NK-92 treated with Interleukin-12 subunit alpha and Interleukin-12 subunit beta, amount 100 ng/mL, for 24 hours (cell line): Measurements from ENCODE around the gene ANKS1A.

Experiments used
- DNase-seq: peaks from one replicate; lab custom pipeline; 2025; lab: John Stamatoyannopoulos, UW

The ANKS1A gene

DNA sequence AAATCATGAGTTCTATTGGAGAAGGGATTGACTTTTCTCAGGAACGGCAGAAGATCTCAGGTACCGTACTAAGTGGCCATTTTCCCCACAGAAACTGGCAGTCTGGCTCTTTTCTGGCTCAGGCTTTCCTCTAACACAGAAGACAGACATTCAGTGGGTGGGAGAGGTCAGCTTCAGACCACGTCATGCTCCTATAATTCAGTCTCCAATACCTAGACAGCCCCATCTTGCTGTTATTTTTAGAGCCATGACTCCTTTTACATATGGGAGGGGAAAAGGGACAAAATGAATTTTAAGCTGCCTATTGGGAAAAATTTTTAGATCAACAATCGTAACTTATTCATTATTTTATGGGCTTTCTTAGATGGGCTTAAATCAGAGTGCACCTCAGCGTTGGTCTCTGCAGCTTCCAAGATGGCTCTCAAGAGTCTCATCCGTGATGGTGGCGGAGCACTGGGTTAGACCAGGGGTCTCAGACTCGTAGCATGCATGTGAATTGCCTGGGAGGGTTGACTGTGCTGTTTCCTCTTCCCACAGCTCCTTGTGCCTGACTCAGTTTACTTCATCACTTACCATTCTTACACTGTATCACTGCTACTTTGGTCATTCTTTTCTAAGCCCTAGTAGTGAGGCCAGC, 165.2 kb downstream of the ANKS1A start:
- DNase-seq, result no peak

DNA sequence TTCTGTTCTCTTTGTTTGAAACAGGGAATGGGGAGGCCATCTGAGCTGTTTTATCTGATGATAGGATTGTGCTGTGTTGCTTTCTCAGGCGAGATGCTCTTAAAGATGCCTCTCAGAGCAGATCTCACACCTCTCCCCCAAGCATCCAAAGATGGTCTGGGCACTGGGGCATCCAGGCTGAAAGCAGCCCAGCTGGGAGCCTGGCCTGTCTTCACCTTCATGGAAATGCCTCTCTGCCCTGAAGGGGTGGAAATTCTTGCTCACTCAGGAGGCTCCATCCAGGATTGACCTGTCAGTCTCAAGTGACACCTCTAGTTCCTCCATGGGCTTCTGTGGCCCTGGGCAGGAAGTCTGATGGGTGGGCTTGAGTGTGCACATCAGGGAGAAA, 165.7 kb downstream of the ANKS1A start:
- DNase-seq, result no peak

DNA sequence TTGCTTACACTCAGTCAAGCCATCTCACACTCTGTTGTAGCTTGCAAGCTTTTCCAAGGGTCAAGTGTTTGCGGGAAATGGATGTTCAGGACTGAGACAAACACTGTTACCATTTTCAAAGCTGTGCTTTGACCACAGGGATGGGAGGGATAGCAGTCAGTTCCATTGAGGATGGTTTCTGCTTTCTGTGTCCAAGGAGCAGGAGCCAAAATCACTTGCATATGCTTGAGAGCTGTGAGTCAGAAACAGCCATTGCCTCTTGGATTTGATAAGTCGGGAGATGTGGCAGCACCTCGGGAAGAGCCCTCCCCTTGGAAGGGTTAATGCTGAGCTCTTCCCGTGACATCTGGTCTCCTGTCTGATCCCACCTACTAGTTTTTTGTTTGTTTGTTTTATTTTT, 166.8 kb downstream of the ANKS1A start:
- no peak for DNase-seq

DNA sequence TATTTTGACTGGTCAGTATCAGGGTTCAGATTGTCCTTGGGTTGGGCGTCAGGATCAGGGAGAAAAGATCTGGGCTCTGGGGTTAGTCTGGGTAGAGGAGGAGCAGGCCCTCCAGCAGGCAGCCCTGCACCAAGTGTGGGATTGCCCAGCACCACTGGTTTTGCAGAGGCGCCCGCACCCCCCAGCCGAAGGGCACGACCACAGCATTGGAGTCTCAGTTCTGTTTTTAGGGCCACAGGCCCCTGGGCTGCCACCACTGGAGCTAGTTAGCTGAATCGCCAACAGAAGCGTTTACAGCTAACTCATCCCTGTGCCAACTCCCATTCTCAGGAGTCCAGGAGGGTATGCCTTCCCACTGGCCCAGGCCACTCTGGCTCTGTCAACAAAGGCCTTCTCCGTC, 167.9 kb downstream of the ANKS1A start:
- DNase-seq, result no peak

DNA sequence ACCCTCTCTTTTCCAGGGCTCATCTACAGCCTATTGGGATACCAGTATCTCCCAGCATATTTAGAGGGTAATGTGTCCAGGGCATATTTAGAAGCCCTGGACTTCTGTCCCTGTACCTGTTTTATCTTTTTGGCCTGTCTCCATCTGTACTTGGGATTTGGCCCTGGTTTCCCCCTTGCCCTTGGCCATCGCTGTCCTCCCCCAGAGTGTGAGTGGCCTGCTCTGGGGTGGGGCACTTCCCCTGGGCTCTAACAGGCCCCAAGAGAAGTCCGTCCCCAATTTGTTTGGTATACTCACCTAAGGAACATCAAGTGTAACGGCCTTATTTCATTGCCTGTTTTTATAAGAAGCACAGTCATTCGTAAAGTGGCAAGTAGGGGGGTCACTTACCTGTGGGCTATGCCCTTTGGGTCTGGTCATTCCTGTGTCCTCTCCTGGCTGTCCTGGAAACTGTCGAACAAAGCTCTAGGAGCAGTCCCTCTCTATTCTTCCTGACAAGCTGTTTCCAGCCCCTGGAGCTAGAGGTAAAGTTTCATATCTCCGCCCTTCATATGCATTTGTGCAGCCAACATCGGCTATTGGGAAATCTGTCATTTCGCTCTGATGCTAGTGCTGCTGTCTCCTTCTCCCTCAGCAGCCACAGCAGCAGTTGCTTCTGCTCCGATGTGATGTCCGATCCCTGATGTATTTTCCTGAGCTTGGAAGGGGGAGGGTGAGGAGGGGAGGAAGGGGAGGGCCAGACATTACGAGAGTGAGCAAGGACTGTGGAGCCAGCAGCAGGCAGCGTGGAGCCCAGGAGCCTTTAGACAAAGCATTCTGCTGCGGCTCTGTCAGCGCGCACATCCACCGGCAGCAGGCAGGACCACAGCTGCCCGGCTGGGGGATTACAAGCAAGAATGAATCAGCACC, 168.6 kb downstream of the ANKS1A start:
- no peak for DNase-seq

DNA sequence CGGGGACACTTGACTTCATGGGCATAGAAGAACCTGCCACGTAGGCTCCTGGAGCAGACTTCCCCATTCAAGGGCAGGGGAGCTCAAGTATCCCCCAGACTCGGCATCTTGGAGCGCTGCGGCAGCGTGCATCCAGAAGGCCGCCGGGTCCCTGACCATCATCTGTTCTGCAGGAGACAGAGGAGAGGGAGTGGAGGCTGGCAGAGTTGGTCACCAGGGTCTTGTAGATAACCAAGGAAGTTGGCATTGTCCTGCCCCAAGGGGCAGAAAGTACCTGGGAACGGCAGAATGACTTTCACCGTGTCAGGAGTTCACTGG, 169.3 kb downstream of the ANKS1A start:
- no peak for DNase-seq

DNA sequence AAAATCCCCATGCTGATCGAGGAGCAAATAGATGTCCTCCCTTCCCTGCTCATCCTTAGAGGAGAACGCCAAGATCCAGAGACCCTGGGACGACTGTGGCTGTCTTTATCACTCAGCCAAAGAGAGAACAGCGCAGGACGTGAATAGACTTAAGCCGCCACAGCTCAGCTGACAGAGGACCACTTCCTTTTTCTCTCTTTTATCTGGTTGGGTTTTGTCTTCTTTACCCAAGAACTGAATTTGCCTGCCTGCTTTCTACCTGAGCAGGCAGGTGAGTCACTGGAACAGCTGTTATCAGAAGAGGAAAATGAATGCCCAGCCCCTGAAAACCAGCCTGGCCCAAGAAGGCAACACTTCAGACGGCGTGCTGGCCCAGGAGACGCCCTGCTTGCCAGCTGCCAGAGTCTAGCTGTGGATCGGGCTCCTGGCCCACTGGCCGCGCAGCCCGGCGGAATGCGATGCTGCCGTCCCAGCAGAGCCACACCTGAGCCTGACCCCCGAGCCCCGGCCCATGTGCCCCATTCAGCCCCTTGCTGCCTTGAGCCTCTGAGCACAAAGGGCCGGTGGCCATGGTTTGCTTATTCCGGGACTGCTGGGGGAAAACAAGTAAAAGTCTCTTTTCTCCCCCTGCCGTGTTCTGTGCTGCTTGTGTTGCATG, 169.9 kb downstream of the ANKS1A start:
- DNase-seq, result no peak

DNA sequence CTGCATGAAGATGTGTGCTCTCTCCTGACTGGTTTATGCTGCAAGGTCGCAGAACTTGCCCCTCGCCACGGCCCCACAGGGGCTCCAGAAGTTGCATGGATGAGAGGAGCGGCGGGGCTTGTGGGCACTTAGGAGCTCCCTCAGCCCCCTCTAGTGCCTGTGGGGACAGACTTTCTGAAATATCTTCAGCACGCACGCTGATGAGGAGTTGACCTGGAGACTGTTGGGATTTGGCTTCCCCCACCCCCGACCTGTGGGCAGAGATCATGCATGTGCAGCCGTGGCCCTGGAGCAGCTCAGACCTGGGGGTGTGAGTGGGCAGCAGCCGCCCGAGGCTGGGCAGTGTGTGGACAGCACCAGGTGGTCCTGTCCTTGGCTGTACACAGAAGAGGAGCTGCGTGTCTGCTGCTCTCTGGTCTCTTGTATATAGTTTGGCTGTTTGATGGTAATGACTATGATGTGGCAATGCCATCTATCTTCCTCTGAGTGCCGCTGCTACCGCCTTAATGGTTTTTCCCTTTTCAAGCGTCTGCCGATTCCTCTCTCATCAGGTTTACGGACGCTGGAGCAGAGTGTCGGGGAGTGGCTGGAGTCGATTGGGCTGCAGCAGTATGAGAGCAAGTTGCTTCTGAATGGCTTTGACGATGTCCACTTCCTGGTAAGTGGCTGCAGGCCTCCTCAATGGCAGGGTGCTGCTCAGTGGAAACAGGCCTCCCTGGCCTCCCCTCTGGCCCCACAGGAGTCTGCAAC, 170.7 kb downstream of the ANKS1A start:
- DNase-seq, result no peak

DNA sequence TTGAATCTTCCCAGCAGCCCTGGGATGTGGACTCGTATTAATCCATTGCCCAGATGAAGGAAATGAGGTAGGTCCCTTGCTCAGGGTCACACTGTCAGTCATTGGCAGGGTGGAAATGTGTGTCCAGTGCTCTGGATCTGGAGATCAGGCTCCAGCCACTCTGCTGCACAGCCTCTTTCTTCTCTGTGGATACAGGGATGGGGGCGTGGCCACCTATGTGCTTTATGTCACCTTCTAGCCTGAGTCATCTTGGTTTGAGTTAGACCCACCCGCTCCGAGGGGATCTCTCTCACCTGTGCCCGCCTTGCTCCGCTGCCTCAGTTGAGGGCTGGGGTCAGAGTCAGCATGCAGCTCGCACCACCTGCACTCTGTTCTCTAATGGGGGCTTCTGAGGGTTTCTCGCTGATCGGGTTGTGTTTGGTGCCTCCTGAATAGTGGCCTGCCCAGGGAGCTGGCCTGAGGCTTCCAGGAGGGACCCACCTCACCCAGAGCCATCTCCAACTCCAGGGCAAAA, 172.1 kb downstream of the ANKS1A start:
- DNase-seq, result no peak

DNA sequence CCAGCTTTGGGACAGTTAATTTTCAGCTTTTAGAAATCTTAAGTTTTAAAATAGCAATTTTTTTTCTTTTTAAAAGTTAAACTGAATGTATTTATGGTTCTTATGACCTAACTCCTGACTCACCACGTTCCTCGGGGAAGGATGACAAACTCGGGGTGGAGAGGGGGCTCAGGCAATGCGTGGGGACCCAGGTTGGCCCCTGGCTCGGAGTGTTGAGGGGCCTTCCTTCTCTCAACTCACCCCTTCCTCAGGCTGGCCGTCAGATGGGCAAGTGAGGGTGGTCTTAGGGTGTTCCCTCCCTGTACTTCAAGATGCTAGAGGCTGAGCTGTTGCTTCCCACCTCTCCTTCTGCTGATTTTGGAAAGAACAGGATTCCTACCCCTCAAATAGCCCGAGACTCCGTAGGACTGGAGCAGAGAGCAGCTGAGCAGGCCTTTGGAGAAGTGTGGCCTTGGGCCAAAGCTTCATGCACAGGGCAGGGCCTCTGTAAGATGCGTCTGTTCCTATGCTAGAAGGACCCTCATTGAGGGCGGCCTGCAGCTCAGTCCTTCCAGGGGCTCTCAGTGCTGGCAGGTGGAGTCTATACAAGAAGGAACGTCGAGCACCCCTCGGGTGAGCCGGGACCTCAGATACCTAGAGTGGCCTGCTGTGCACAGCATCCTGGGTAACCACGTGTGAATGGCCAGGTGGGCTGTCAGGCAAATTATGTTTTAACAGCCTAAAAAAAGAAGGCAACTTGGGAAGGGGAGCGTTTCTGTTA, 172.8 kb downstream of the ANKS1A start:
- DNase-seq, result no peak

DNA sequence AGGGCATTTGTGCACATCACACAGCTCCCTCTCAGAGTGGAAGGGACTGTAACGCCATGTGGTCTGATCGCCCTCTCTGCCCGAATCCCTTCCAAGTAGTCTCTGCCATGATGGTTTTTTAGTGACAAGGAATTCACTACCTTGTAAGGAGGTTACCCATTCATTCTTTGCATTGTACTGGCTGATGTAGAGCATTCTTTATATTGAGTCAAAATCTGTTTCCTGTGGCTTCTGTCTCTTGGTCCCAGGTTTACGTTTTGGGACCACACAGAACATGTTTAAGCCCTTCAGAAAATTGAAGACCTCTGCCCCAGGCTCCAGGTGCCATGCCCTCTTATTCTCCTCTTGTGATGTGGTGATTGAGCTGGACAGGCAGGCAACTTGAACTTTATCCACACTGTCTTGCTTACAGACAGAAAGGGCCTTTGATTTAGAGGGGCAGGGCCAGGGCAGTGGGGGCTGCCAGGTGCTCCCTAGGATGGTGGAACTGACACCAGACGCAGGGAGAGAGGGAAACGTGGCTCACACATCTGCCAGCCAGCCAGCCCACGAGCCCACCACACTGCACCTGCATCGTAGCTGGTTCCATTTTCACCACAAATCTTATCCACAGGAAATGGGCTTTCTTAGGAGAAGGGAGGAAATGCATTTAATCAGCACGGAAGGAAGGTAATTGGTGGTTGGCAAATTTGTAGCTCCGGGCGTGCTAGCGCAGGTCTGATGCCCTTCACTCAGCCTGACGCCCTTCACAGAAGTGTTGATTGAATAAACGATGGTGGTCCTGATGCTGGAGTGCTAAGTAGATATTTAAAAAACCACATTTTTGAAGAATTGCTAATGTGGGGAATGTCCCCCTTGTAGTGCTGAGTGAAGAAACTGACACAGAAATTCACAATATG, 173.9 kb downstream of the ANKS1A start:
- no peak for DNase-seq

DNA sequence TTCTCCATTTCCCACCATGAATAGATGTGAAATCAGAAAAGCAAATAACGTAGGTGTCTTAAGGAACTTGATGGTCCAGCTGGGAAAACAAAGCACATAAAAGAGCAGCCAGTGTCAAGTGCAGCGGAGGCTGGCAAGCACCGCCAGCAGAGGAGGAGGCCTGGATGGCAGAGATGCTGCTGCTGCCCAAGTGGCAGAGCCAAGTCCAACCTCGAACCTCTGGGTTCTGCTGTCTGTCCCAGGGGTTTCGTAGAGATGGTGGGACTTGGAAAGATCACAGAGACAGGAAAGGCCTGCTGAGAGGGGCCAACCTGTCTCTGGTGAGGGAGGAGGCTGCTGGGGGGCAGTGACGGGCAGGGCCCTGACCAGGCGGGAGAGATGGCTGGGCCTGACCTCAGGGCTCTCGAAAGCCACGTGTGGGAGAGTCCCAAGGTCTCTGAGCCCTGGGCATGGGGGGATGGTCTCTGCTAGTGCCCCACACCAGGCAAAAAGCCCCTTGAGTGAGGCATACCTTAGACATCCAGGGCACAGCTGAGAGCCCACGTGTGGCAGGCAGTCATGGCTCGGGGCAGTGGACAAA, 174.7 kb downstream of the ANKS1A start:
- no peak for DNase-seq

DNA sequence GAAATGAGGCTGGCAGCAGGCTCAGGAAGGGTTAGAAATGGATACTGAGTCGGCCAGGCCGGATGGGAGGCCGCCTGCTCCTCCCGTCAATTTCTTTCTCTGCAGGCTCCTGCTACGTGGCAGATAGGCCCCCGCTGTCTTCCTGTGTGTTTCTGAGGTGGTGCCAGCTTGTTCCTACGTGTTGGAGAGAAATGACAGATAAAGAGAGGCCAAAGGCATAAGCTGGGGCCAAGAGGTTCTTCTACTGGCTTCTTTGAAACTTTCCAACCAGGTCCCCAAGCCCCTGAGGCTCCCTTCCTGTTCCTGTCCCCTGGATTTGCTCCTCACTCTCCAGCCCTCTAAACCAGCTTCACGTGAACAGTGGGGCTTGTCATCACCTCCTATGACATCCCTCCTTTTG, 175.2 kb downstream of the ANKS1A start:
- no peak for DNase-seq

DNA sequence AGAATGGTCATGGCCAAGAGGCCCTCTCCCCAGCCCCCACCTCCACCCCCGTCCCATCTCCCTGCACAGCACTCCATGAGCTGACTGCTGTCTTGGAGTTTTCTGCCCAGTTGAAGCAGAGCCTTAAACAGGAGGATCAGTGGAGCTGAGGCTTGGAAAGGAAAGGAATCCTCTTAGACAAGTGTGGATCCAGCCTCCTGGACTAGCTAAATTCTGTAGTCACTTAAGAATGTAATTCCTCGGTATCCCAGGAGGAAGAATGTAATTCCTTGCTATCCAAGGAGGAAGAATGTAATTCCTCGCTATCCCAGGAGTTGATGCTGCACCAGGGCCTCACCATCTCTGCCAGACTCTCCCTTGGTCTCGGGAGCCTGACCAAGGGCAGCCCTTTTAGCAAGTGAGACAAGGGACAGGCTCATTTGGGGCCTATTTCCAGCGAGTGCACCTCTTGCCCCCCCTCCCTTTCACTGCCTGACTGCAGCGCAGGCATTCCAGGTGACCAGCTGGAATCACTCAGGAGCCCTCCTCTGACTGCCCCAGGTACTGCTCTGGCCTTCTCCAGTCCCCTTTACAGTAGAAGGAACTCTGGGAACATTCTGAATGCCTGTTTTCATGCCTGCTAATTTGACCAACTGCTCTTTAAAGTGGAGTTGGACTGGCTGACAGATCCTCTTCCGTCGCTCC, 175.8 kb downstream of the ANKS1A start:
- no peak for DNase-seq

DNA sequence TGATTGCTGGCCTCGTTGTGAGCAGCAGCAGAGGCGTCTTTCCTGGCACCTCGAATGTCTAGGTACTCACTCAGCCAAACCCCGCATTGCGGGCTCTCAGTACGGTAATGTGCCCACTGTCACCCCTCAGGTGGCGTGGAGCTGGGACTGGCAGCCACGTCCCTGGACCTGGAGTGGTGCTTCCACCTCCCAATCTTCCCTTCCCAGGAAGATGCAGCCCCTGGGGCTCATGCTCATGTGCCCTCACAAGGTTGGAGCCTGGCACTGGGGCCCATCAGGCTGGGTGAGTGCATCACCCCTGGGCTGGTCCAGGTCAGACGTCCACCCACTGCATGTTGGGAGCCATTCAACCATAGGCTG, 176.4 kb downstream of the ANKS1A start:
- no peak for DNase-seq

DNA sequence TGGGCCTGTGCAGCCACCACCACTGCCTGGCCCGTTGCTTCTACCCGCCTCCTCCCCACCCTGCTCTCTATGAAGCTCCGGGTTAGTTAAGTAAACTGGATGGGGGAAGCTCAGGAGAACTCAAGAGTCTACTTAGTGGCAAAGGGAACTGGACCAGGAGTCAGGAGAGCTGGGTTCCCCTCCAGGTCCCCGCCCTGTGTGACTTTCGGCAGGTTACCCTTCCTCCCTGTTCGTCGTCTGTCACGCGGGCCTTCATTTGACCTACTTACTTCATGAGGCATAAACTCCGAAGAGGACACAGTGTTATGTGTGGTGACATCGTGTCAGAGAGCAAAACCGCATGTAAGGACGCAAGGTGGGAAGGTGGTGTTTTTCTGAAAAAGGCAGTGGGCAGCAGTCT, 176.8 kb downstream of the ANKS1A start:
- no peak for DNase-seq

DNA sequence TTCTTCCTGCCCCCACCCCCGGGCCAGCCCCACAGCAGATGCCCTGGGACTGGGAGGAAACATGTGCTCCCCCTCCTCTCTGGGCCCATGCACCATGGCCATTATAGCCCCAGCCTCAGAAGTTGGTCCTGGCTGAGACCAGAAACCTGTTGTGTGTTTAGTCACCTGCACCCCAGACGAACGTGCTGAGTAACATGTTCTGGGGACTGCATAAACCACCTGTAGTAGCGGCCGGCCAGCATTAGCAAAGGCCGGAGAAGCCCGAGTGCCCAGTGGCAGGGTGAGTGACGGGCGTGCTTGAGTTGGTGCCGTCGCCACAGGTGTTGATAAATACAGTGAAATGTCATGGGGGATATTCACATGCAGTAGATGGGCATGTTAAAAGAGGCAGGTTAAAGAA, 178.2 kb downstream of the ANKS1A start:
- no peak for DNase-seq

DNA sequence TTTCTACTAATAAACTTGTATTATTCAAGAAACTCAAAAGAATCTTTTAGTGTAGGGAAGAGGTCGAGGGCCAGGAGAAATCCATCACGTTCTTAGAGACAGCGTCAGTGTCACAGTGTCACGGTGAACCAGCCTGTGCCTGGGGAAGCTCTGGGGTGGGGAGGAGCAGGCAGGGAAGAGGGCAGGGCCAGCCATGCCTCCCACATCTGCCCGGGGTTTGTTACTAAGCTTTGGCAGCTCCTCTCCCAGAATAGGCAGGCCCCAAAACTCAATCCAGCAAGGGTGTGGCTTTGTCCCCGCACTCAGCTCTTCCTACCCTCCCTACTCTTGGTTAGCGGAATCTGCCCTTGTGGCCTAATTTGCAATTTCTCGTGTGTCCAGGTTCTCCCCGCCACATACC, 179.2 kb downstream of the ANKS1A start:
- no peak for DNase-seq

DNA sequence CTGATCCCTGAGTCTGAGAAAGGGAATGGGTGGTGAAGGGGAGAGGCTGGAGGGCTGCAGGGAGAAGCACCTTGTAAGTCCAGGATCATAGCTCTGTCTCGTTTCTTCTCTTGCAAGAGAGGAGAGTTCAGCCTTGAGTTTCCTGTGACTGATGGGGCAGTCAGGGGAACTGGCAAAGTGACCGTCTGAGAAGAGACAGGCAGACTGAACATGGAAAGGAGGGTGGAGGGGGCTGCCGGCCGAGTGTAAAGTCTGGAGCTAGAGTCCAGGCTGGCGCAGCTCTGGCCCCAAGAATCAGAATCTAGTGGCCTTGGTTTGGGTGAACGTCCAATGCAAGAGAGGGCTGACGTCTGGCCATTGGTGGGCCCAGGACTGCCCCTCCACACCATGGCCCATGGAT, 179.6 kb downstream of the ANKS1A start:
- DNase-seq, result no peak

DNA sequence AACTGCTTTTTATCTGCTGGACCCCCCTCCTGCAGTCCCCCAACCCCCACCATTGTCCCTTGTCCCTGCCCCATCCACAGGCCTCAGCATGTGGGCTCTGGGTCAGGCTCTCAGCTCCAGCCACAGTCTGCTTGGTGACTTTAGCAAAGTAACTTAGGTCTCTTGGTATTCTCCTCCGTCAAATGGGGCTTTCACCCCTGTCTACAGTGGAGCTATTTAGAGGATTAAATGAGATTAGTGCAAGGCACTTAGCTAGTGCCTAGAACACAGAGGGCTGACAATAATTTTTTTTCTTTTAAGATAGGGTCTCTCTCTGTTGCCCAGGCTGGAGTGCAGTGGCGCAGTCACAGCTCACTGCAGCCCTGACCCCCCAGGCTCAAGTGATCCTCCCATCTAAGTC, 180.2 kb downstream of the ANKS1A start:
- DNase-seq, result no peak
